HUES64 (cell line): Measurements from ENCODE around the gene ATF3.
"Not testable (repeated sequence)": the region's sequence is repeated elsewhere in the genome, so short reads cannot be mapped to it uniquely, and the experiment has no call there.

Experiments used
- H3K27ac ChIP-seq: 2 replicates; pipeline ENCODE4 v1.7.0; 2013; ENCODE audit warnings: low read depth, low read length, inconsistent platforms
- H3K27me3 ChIP-seq: 2 replicates; pipeline ENCODE4 v1.6.1; 2013; ENCODE audit warnings: mild to moderate bottlenecking, low read length; ENCODE audit not compliant: insufficient read depth
- H3K36me3 ChIP-seq: 2 replicates; pipeline ENCODE4 v1.6.1; 2013; ENCODE audit warnings: mild to moderate bottlenecking, low read length; ENCODE audit not compliant: insufficient read depth
- H3K4me1 ChIP-seq: 2 replicates; pipeline ENCODE4 v1.6.1; 2013; ENCODE audit warnings: mild to moderate bottlenecking, low read length, moderate library complexity; ENCODE audit not compliant: insufficient read depth
- H3K4me3 ChIP-seq: 2 replicates; pipeline ENCODE4 v1.5.1; 2013; ENCODE audit warnings: mild to moderate bottlenecking, low read length, moderate library complexity
- H3K9ac ChIP-seq: 2 replicates; pipeline ENCODE4 v1.6.1; 2013; ENCODE audit warnings: mild to moderate bottlenecking, low read depth, low read length
- H3K9me3 ChIP-seq: 2 replicates; pipeline ENCODE4 v1.6.1; 2013; ENCODE audit warnings: low read depth, low read length; ENCODE audit not compliant: insufficient read depth
- WGBS: fragments of 150-250, 120-280 bp; methylation state at CpG from one replicate; pipeline ENCODE4 v1.1.7; 2013; ENCODE audit warnings: missing lambda C conversion rate; 5-methylcytosine and 5-hydroxymethylcytosine counted together

The ATF3 gene

DNA sequence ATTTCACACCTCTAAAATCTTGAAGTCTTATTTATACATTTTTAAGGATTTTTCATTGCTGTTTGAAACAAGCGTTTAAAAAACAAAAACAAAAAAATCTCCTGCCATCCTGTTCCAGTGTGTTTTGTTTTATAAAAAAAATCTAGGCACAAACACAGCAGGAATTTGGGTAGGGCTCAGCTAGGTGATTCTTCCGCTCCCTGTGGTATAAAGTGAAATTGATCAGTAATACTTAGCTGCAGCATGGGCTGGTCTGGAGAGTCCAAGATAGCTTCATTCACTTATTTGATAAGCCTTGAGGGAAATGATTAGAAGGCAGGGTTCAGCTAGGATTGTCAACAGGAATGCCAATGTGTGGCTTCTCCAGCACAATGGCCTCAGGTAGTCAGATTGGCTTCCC, 25.7 kb downstream of the ATF3 start:
- 89% methylated on average over 1 of the region's 2 CpGs for WGBS
- no peak overlapping the region for H3K27ac ChIP-seq
- H3K36me3 ChIP-seq, result no peaks in the 10 kb centered on the region
- H3K4me1 ChIP-seq, result peaks cover 11% of the 10 kb centered on the region
- no peaks in the 10 kb centered on the region for H3K27me3 ChIP-seq
- H3K9me3 ChIP-seq, result peaks cover 5% of the 10 kb centered on the region; the same call in 1 of the 2 replicates
- no peak overlapping the region for H3K4me3 ChIP-seq
- H3K9ac ChIP-seq, result no peak overlapping the region

DNA sequence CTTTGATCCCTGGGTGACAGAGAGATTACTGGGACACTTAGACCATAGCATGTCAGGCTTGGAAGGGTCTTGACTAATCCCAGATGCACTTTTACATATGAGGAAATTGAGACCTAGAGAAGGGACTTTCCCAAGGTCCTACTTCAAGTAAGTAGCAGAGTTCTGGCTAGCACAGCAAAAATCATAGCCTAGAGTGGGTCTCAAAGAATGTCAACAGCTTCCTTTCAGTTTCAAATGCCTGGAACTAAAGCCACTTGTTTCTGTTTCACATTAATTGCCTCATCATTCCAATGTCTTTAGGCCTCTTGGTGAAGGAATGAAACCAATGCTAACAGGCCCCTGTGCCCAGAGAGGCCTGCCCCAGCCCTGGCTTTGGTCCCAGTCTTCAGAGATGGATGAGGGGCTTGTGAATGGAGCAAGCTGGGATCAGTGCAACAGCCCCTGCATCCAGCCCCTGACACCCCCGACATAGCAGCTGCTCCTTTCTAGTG, 26.6 kb downstream of the ATF3 start:
- H3K4me3 ChIP-seq, result no peak overlapping the region
- H3K9ac ChIP-seq, result no peak overlapping the region

DNA sequence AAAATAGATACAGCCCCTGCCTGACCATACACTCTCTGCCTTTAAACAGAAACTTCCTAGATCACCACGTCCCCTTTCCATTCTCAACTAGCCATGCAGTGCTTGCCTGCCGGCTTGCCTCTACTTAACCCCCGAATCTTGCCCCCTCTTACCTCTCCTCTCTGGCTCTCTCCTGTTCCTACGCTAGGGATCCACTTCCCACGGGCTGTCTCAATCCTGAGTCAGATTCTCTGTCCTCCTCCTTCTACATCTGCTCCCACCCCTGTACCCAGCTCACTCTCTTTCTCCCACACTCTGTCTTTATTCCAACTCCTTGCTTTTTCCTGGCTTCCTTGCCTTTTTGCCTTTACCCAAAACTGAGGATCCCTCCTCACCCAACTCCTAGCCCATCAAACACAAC, 29.3 kb downstream of the ATF3 start:
- H3K9ac ChIP-seq, result no peak overlapping the region
- 80% methylated on average over 5 of the region's 5 CpGs for WGBS
- no peaks in the 10 kb centered on the region for H3K36me3 ChIP-seq
- peaks cover 5% of the 10 kb centered on the region; the same call in 1 of the 2 replicates for H3K9me3 ChIP-seq
- peaks cover 5% of the 10 kb centered on the region; the same call in 1 of the 2 replicates for H3K4me1 ChIP-seq
- no peaks in the 10 kb centered on the region for H3K27me3 ChIP-seq
- H3K27ac ChIP-seq, result no peak overlapping the region
- H3K4me3 ChIP-seq, result no peak overlapping the region

More for the DNA sequence above, 26.6 kb downstream of the ATF3 start:
- Histone ChIP-seq H3K27ac (no peak overlapping the region), H3K9me3 (peaks cover 5% of the 10 kb centered on the region; the same call in 1 of the 2 replicates), H3K27me3 (no peaks in the 10 kb centered on the region), H3K36me3 (no peaks in the 10 kb centered on the region), H3K4me1 (peaks cover 8% of the 10 kb centered on the region; the same call in 1 of the 2 replicates)
- WGBS, result 94% methylated on average over 1 of the region's 1 CpG

DNA sequence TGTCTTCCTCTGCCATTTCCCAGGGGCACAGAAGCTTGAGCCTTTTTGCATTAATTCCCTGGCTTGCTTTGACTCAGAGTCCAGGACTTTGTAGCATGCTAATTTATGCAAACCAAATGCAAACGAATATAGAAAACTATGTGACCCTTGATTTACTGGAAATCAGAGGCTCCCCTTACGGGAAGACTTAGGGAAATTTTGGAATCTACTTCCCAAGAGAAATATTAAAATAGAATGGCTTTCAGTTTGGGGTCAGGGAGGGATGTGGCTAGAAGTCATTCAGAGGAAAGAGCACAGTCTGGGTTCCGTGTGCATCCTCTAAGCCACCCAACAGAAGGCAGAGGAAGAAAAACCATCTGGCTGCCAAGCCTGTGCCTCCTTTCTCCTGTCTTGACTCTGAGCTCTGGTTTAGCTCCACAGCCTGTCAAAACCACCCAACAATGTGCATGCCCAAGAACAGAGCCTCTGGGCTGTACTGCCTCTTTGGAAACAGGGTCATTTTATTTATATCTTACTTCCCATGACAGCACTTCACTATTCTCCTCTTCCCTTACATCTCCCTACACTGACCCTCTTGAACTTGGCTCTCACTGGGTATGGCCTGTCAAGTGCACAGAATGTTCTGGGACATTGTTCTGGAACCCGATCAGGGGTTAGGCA, 30.1 kb downstream of the ATF3 start:
- H3K9me3 ChIP-seq, result peaks cover 5% of the 10 kb centered on the region; the same call in 1 of the 2 replicates
- H3K27ac ChIP-seq, result no peak overlapping the region
- no peaks in the 10 kb centered on the region for H3K36me3 ChIP-seq
- H3K4me3 ChIP-seq, result no peak overlapping the region
- WGBS, result 72% methylated on average over 4 of the region's 4 CpGs
- no peaks in the 10 kb centered on the region for H3K27me3 ChIP-seq
- H3K9ac ChIP-seq, result no peak overlapping the region
- peaks cover 5% of the 10 kb centered on the region; the same call in 1 of the 2 replicates for H3K4me1 ChIP-seq

DNA sequence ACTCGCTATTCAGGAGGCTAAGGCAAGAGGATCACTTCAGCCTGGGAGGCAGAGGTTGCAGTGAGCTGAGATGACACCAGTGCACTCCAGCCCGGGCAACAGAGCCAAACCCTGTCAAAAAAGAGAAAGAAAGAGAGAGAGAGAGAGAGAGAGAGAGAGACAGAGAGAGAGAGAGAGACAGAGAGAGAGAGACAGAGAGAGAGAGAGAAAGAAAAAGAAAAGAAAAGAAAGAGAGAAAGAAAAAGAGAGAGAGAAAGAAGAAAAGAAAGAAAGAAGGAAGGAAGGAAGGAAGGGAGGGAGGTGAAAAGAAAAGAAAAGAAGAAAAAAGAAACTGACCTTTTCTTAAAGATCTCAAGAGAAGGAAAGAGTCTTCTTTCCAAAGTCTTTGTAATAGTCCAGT, 31.0 kb downstream of the ATF3 start:
- not testable (repeated sequence) for H3K27ac ChIP-seq, H3K4me1 ChIP-seq, H3K4me3 ChIP-seq, H3K36me3 ChIP-seq, H3K9ac ChIP-seq, H3K9me3 ChIP-seq, H3K27me3 ChIP-seq
- WGBS, result 75% methylated on average over 2 of the region's 2 CpGs

DNA sequence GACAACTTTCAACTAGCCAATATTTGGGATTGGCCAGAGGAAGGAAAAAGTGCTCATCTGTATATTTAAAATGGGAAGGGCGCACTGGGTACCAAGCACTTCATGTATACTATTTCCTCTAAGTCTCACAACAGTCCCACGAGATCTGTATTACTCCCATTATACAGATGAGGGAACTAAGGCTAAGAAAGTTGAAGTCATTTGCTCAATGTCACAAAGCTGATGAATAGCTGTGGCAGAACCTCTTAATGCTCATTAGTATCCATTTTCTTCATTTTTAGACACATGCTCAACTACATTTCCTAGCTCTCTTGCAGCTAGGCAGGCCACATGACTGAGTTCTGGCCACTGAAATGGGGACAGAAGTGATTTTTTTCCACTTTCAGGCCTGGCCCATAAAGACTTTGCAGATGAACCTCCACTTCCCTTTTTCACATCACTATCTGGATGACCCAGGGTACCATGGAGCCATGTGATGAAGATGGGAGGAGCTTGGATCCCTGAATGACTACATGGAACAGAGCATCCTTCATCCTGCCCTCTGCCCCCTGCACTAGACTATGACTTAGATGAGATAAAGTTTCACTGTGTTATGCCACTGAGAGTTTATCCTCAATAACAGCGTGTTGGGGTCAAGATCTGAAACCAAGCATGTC, 31.8 kb downstream of the ATF3 start:
- no peak overlapping the region for H3K9ac ChIP-seq
- H3K4me3 ChIP-seq, result no peak overlapping the region
- H3K27ac ChIP-seq, result no peak overlapping the region
- H3K36me3 ChIP-seq, result no peaks in the 10 kb centered on the region
- WGBS, result 100% methylated on average over 1 of the region's 3 CpGs
- H3K9me3 ChIP-seq, result no peaks in the 10 kb centered on the region
- H3K27me3 ChIP-seq, result no peaks in the 10 kb centered on the region
- H3K4me1 ChIP-seq, result peaks cover 5% of the 10 kb centered on the region; the same call in 1 of the 2 replicates

DNA sequence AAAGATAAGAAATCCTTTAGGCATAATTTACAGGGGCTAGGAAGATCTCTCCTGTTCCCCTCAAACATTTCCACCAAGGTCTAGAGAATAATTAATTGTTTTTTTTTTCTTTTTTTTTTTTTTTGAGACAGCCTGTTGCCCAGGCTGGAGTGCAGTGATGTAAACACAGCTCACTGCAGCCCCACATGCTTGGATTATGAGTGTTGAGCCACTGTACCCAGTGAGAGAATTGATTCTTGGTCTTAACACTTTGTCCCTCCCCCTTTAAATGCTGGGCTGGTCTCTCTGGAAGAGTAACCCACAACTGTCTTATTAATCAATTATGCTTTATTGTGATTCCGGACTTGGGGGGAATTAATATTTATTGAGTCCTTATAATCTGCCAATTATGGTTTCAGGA, 33.4 kb downstream of the ATF3 start:
- Histone ChIP-seq H3K36me3 (no peaks in the 10 kb centered on the region), H3K9me3 (no peaks in the 10 kb centered on the region), H3K27ac (no peak overlapping the region), H3K4me1 (peaks cover 5% of the 10 kb centered on the region; the same call in 1 of the 2 replicates), H3K4me3 (no peak overlapping the region), H3K27me3 (no peaks in the 10 kb centered on the region), H3K9ac (no peak overlapping the region)
- WGBS, result no CpG with 5 or more reads among the region's 1 CpG

DNA sequence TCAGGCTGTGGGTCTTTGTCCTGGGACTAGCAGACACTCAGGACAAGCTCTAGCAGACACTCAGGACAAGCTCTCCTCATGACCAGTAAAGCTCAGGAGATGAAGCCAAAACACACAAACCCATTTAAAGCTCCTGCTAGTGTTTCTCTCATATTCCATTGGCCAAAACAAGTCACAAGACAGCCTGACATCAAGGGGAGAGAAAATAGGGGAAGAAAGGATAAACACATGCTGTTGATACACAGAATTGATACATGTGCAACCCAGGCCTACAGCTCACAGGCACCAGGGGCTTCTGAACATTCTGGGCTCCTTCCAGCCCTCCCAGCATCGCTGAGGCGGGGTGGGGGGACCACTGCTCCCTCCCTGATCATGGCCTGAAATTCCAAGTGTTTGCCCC, 35.3 kb downstream of the ATF3 start:
- Histone ChIP-seq H3K27me3 (no peaks in the 10 kb centered on the region), H3K4me1 (no peaks in the 10 kb centered on the region), H3K9ac (no peak overlapping the region), H3K9me3 (no peaks in the 10 kb centered on the region), H3K4me3 (no peak overlapping the region), H3K27ac (no peak overlapping the region), H3K36me3 (no peaks in the 10 kb centered on the region)
- 89% methylated on average over 2 of the region's 2 CpGs for WGBS

DNA sequence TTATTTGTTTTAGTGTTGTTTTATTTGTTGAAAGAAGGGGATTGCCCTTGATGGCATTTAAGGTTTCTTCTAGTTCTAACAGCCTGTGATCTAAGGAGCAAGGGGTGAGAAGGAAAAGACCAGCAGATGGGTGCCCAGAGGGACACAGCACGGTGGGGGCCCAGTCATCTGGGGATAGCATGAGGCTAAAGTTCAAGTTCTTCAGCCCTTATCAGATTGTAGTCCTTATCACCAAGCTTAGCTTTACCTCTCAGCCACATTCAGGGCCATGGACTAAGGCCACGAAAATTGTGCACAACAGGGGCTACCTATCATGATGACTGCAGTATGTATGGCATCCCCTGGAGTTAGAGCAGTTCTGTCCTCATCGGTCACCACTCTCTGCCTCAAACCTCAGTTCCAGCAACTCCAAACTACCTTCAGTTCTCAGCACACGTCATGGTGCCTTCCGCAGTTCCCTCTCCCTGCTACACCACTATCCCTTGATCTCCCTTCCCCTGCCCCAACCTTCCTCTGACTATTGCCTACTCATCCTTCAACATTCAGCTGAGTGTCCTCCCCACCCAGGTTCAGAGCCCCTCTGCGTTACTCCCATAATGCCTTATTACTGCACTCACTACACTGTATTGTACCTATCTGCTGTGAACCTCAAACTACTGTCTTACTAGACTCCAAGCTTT, 36.4 kb downstream of the ATF3 start:
- Histone ChIP-seq H3K27ac (no peak overlapping the region), H3K9ac (no peak overlapping the region), H3K4me3 (no peak overlapping the region), H3K27me3 (no peaks in the 10 kb centered on the region), H3K9me3 (no peaks in the 10 kb centered on the region), H3K4me1 (no peaks in the 10 kb centered on the region), H3K36me3 (no peaks in the 10 kb centered on the region)
- WGBS, result 89% methylated on average over 6 of the region's 6 CpGs

DNA sequence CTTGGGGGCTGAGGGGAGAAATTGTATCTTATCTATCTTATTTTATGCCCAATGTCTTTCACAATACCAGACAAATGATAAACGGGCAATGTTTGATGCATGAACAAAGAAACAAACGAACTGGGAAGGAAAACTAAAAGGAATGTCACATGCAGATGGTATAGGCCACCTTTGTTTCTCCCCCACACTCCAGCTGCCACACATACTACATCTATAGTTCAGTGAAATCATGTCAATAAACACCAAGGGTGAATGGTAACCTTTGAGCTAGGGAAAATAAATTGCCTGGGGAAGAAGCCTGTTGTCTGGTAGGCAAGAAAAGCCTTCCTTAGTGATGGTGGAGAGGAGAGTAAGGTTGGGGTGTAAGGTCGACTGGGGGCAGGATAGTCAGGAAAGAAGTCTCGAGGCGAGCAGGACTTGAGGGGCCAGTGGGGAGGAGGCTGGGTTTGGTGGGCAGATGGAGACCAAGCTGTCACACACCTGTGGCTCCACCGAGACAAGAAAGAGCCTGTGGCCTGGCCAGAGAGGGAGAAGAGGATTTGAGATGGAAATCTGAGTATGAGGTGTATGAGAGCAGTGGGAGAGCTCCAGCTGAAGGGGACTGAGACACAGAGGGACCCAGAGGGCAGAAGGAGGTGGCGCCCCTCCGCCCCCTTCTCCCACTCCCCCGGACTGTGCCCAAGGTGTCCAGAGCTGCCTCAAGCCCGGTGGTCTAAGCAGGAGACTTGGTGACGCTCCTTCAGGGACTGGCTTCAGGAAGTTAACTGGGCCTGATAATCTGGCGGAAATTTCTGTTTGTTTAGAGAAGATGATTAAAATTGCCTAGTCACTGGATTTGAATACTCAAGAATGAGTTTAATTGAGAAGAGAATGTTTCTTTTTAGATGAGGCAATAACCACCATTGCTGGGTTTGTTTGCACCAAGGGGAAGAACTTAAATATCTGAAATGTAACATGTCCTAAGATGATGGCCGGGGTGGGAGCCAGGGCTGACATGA, 37.3 kb downstream of the ATF3 start:
- Histone ChIP-seq H3K36me3 (no peaks in the 10 kb centered on the region), H3K9ac (no peak overlapping the region), H3K27ac (no peak overlapping the region), H3K4me3 (no peak overlapping the region), H3K27me3 (no peaks in the 10 kb centered on the region), H3K4me1 (no peaks in the 10 kb centered on the region), H3K9me3 (no peaks in the 10 kb centered on the region)
- WGBS, result 88% methylated on average over 12 of the region's 13 CpGs
